Thoracic aorta (tissue), 2 donors: ENCODE data around the gene BMP8B. TPM values are rescaled to one million over a fixed set of nuclear protein-coding genes. Genes with fewer than 3 reads are reported as not detected.
"Not testable (repeated sequence)": the region's sequence is repeated elsewhere in the genome, so short reads cannot be mapped to it uniquely, and the experiment has no call there.

Experiments
- ATAC-seq: fragments of 150-250 bp; one replicate; pipeline ENCODE4 v1.8.0; 2017; ENCODE audit warnings: low read depth; ENCODE audit not compliant: insufficient number of reproducible peaks, low FRiP score
- DNase-seq: peaks from one replicate; pipeline ENCODE4 v3.0.0-alpha.2; 2020; ENCODE audit warnings: low spot score
- H3K27ac ChIP-seq, 2 donors: fragments of 200-600 bp; sonication (generic); 1 replicate in 1 of 2; 2 replicates in 1 of 2; pipeline ENCODE4 v1.5.1; 2016; ENCODE audit warnings: mild to moderate bottlenecking in 2 of 2, moderate library complexity in 2 of 2
- H3K27me3 ChIP-seq: fragments of 200-600 bp; sonication (generic); replicated peaks from 2 replicates; pipeline ENCODE4 v1.6.0; 2016; ENCODE audit warnings: mild to moderate bottlenecking; ENCODE audit not compliant: insufficient read depth
- H3K36me3 ChIP-seq: fragments of 200-600 bp; sonication (generic); one replicate; pipeline ENCODE4 v1.5.1; 2016
- H3K4me1 ChIP-seq, 2 donors: fragments of 200-600 bp; sonication (generic); 1 replicate in 1 of 2; 2 replicates in 1 of 2; pipeline versions ENCODE4 v1.5.1 to v1.6.0; 2016; ENCODE audit warnings: low read depth in 2 of 2, mild to moderate bottlenecking in 1 of 2; ENCODE audit not compliant: control insufficient read depth in 1 of 2
- H3K4me3 ChIP-seq: fragments of 200-600 bp; sonication (generic); 2 replicates; pipeline ENCODE4 v1.5.1; 2016; ENCODE audit warnings: mild to moderate bottlenecking
- H3K9me3 ChIP-seq: fragments of 200-600 bp; sonication (generic); 2 replicates; pipeline ENCODE4 v1.5.1; 2016
- total RNA-seq, 2 donors: library from RNA; depleted of rRNA; stranded (reverse); fragments of >200 nt; gene quantifications; one replicate each; pipeline versions ENCODE4 v1.1.0 to v1.2.3, GENCODE V29; 2016
- TF ChIP-seq, protein P1 (sequence below): fragments of 200-600 bp; sonication (generic); IDR thresholded peaks from one replicate; pipeline ENCODE4 v1.5.1; 2019; ENCODE audit warnings: antibody characterized with exemption

BMP8B gene
- total RNA-seq, 2 donors from 2014 or later: 0.27 to 2.5 TPM

DNA sequence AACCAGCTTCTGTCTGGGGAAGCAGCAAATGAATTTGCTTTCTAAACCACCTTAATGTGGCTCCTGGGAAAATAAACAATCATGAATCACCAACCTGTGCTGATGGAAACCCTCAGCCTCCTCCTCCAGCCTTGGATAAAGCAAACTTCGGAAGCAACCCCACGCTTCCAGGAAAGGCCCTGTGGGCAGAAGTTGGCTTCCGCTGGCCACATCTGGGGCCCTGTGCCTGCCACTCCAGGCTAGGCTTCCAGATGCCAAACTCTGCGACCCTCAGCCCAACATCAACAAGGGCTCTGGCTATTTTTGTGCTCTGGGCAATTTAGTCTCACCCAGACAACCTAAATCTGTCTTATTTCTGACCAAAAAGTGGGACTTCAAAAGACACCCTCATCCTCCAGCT lies 11.4 kb downstream of the BMP8B start:
- Histone ChIP-seq H3K27ac (no peak overlapping the region), H3K4me3 (no peak overlapping the region), H3K9me3 (no peaks in the 10 kb centered on the region), H3K27me3 (no peaks in the 10 kb centered on the region), H3K36me3 (no peaks in the 10 kb centered on the region), H3K4me1 (no peaks in the 10 kb centered on the region)
- no peak for ATAC-seq
- no peak for DNase-seq
- TF ChIP-seq, protein P1, sequence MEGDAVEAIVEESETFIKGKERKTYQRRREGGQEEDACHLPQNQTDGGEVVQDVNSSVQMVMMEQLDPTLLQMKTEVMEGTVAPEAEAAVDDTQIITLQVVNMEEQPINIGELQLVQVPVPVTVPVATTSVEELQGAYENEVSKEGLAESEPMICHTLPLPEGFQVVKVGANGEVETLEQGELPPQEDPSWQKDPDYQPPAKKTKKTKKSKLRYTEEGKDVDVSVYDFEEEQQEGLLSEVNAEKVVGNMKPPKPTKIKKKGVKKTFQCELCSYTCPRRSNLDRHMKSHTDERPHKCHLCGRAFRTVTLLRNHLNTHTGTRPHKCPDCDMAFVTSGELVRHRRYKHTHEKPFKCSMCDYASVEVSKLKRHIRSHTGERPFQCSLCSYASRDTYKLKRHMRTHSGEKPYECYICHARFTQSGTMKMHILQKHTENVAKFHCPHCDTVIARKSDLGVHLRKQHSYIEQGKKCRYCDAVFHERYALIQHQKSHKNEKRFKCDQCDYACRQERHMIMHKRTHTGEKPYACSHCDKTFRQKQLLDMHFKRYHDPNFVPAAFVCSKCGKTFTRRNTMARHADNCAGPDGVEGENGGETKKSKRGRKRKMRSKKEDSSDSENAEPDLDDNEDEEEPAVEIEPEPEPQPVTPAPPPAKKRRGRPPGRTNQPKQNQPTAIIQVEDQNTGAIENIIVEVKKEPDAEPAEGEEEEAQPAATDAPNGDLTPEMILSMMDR: no peak

DNA sequence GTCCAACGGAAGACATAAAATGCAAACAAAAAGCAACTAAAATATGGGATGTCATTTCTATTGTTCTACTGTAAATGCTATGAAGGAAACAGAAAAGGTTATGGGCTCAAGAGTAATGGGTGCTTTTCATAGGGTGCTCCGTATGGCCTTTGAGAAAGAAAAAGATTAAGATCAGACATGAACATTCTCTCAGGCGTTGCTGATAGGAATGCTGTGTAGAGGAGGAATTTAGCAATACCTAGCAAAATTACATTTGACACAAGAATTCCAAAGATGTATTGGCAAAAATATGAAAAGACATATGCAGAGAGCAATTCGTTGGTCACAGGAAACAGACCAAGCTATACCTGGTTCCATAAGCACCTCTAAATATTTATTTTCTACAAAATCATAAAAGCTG lies 11.8 kb downstream of the BMP8B start:
- TF ChIP-seq, protein P1: no peak
- H3K4me3 ChIP-seq: no peak overlapping the region
- H3K36me3 ChIP-seq: no peaks in the 10 kb centered on the region
- ATAC-seq (no peak), DNase-seq (no peak)
- no peaks in the 10 kb centered on the region for H3K27me3 ChIP-seq
- no peaks in the 10 kb centered on the region for H3K9me3 ChIP-seq
- H3K27ac ChIP-seq: no peak overlapping the region
- no peaks in the 10 kb centered on the region for H3K4me1 ChIP-seq

DNA sequence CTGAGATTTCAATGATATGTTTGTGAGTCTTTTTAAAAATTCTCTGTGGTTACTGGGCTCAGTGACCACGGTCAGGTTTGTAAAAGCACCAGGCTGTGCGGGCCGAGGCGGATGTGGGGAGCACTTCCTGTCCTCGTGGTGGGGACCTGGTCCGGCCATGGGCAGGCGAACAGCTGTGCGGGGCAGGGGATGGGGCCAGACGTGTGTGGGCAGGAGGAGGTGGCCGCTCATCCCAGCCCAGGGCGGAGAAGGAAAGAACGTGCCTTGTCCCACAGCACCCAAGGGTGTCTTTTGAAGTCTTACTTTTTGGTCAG lies 12.3 kb downstream of the BMP8B start:
- ATAC-seq (no peak), DNase-seq (no peak)
- H3K4me3 ChIP-seq: no peak overlapping the region
- no peaks in the 10 kb centered on the region for H3K36me3 ChIP-seq
- no peaks in the 10 kb centered on the region for H3K9me3 ChIP-seq
- no peaks in the 10 kb centered on the region for H3K27me3 ChIP-seq
- TF ChIP-seq, protein P1: no peak
- H3K27ac ChIP-seq: no peak overlapping the region
- H3K4me1 ChIP-seq: no peaks in the 10 kb centered on the region

DNA sequence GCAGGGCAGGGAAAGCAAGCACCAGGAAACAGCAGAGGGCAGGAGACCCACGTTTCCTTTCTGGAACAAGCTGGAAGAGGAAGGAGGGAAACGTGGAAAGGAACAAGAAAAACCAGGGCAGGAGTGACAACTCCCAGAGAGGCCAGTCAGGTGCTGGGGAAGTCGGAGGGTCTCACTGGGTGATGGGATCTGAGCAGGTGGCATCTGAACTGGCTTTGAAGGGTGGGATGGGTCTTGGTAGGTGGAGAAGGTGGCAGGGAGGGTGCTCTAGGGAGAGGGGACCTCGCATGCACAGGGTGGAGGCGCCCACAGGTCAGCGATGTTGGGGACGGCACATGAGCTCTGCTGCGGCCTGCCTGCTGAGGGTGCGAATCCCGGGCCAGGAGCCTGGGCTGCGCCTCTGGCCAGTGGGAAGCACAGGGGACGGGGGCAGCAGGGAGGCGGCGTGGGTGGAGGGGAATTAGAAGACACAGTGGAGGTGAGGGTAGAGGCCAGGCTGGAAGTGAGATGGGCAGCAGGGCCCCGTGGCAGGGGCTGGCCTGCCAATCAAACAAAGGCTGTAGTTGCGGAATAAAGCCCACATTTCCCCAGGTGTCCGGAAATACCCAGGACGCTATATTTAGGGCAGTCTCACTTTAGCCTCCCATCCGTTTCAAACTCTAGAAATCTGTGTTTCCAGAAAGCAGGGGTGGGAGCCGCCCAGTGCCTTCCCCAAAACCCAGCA lies 12.8 kb downstream of the BMP8B start:
- not testable (repeated sequence) for ATAC-seq, H3K27ac ChIP-seq, H3K27me3 ChIP-seq, H3K4me3 ChIP-seq, H3K4me1 ChIP-seq, H3K9me3 ChIP-seq, H3K36me3 ChIP-seq, DNase-seq

DNA sequence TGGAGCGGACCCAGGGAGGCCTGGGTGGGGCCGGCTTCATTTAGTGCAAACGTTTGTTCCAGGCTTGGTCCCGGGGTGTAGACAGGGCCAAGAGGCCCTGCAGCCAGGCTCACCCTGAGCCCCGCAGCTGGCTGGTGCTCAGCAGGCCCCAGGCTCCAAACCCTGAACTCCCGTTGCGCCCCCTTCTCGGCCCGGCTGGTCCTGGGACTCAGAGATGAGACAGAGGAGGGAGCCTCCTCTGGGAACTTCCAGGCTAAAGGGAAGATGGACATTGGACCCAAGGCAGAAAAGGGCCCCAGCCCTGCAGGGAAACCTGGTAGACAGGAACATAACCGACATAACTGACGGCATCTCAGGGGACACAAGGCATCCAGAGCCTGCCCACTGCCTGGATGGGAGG lies 13.5 kb downstream of the BMP8B start:
- H3K4me1 ChIP-seq, H3K27ac ChIP-seq, DNase-seq, H3K9me3 ChIP-seq, H3K36me3 ChIP-seq, ATAC-seq, H3K4me3 ChIP-seq, H3K27me3 ChIP-seq: not testable (repeated sequence)

DNA sequence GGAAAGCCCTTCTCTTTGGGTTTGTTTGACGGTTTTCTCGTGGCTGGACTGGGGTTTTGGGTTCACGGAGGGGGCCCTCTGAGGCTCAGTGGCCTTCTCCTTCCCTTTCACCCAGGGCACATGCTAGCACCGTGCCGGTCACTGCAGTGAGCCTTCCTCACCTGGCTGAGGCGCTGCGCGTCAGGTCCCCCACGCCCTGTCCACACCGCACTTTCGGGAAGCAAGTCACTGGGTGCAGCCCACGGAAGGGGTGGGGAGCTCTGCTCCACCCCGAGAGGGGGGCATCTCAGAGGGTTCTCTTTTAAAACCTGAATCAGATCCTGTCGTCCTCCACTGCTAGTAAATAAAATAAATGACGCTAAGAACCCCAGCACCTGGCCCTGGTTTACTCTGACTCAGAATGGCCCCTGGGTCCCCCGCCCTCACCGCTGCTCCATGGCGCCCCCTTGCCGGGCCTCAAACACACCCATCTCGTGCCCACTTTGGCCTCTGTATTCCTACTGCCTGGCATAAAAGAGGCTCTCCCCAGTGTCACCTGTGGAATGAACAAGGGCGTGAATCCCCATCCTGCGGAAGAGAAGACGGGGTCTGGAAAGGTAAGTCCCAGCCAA lies 15.2 kb downstream of the BMP8B start:
- H3K27me3 ChIP-seq, H3K9me3 ChIP-seq, H3K4me1 ChIP-seq, H3K4me3 ChIP-seq, ATAC-seq, H3K27ac ChIP-seq, H3K36me3 ChIP-seq, DNase-seq: not testable (repeated sequence)

DNA sequence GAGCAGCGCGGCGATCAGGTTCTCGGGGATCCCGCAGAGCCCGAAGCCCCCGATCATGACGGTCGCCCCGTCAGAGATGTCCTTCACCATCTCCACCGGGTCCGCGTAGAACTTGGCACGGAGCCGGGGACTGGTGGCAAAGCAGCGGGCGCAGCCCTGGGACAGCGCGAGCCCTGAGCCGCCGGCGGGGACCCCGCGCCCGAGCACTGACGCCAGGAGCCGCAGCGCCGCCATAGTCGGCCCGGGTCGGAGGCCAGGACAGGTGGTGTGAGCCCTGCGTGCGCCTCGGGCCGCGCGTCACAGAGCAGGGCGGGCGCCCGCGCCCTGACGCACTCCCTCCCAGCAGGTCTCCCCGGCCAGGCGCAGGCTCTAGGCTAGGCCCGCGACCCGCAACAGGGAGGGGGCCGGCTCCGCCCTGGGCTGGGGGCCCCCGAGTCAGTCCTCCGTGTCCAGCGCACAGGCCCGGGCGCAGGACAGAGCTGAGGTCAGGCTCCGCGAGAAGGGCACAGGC lies 17.6 kb downstream of the BMP8B start, which contains the start of gene OXCT2:
Gene OXCT2 (minus strand): TSS at position 327 of the 511 bp plus-strand sequence. CDS start 93 bp downstream, at position 234.
- H3K4me3 ChIP-seq, H3K27me3 ChIP-seq, ATAC-seq, H3K27ac ChIP-seq, H3K36me3 ChIP-seq, DNase-seq, H3K4me1 ChIP-seq, H3K9me3 ChIP-seq: not testable (repeated sequence)

DNA sequence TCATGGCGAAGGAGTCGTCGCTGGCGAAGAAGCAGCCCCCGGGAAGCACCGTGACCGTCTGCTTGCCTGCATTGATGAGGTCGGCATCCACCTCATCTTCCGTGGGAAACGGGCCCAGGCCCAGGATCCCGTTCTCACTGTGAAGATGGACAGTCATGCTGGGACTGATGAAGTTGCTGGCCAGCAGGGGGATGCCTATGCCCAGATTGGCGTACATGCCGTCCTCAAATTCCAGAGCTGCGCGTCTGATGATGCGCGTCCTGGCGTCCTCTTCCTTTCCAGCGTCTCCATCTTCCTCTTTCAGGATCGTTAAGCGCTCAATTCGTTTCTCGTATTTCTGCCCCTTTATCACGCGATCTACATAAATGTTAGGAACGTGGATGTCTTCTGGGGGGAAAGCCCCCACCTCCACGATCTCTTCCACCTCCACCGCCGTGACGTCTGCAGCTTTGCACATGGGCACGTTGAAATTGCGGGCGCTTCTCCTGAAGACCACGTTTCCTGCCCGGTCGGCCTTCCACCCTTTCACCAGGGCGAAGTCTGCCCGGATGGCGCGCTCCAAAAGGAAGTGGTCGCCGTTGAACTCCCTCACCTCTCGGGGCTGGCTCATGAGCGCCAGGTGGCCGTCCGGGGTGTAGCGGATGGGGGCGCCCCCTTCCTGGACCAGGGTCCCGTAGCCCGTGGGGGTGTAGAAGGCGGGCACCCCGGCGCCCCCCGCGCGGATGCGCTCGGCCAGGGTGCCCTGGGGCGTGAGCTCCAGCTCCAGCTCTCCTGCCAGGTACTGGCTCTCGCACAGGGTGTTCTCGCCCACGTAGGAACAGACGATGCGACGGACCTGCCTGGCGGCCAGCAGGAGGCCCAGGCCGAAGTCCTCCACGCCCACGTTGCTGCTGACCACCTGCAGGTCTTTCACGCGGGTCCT lies 18.3 kb downstream of the BMP8B start:
- not testable (repeated sequence) for H3K4me1 ChIP-seq, H3K4me3 ChIP-seq, ATAC-seq, H3K27ac ChIP-seq, H3K9me3 ChIP-seq, DNase-seq, H3K36me3 ChIP-seq, H3K27me3 ChIP-seq

DNA sequence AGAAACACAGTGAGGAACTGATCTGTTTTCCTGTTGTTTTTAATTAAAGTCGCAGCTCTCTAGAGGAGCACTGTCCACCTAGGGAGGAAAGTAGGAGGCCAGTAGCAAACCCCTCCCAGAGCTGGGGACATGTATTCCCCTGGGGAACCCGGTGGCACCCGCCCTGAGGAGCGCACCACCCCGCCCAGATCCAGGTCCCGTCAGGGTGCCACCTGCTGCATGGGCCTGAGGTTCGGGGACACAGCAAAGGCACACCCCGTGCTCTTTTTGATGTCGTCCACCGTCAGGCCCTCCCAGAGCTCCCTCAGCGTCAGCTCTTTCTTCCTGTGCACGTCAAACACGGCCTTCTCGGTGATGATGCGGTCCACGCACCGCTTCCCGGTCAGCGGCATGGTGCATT lies 19.2 kb downstream of the BMP8B start:
- H3K9me3 ChIP-seq, H3K27ac ChIP-seq, H3K36me3 ChIP-seq, H3K4me3 ChIP-seq, H3K4me1 ChIP-seq, ATAC-seq, H3K27me3 ChIP-seq, DNase-seq: not testable (repeated sequence)
